GM15510 (cell line): Measurements from ENCODE around the gene NGRN.

Experiments
- POLR2A ChIP-seq: IDR thresholded peaks from 3 replicates; pipeline ENCODE4 v1.6.1; 2011; ENCODE audit warnings: borderline replicate concordance; ENCODE audit not compliant: insufficient read length; ENCODE audit errors: extremely low read depth

The NGRN gene

GRCh38 chr15:90261811-90262210 is 3.7 kb upstream of the NGRN start:
- no peak for TF ChIP-seq POLR2A

GRCh38 chr15:90262426-90262825 is 3.0 kb upstream of the NGRN start:
- TF ChIP-seq POLR2A, result no peak

GRCh38 chr15:90264671-90265070 is 801 bp upstream of the NGRN start:
- no peak for TF ChIP-seq POLR2A

GRCh38 chr15:90266061-90266431 is 574 bp downstream of the NGRN start:
- no peak for TF ChIP-seq POLR2A

GRCh38 chr15:90266485-90266884 is 1.0 kb downstream of the NGRN start:
- TF ChIP-seq POLR2A, result no peak

- no peak for TF ChIP-seq POLR2A
Observed at GRCh38 chr15:90268415-90268814, 2.9 kb downstream of the NGRN start.

- no peak for TF ChIP-seq POLR2A
Observed at GRCh38 chr15:90270502-90271150, 5.2 kb downstream of the NGRN start.

- TF ChIP-seq POLR2A, result no peak
Observed at GRCh38 chr15:90271459-90272166, 6.1 kb downstream of the NGRN start.

GRCh38 chr15:90286678-90287077 is 21.2 kb downstream of the NGRN start:
- no peak for TF ChIP-seq POLR2A

- TF ChIP-seq POLR2A, result no peak
Observed at GRCh38 chr15:90287101-90287500, 21.6 kb downstream of the NGRN start.

- no peak for TF ChIP-seq POLR2A
Observed at GRCh38 chr15:90287946-90288345, 22.5 kb downstream of the NGRN start.

GRCh38 chr15:90291679-90292356 is 26.3 kb downstream of the NGRN start:
- TF ChIP-seq POLR2A, result no peak

- TF ChIP-seq POLR2A, result no peak
Observed at GRCh38 chr15:90294159-90294558, 28.7 kb downstream of the NGRN start.

GRCh38 chr15:90294601-90295269 is 29.3 kb downstream of the NGRN start:
- no peak for TF ChIP-seq POLR2A

GRCh38 chr15:90295270-90295648 is 29.8 kb downstream of the NGRN start:
- no peak for TF ChIP-seq POLR2A

- no peak for TF ChIP-seq POLR2A
Observed at GRCh38 chr15:90297021-90297420, 31.5 kb downstream of the NGRN start.

GRCh38 chr15:90300541-90300940 is 35.1 kb downstream of the NGRN start:
- no peak for TF ChIP-seq POLR2A
